Right lobe of liver (tissue), 4 donors: ENCODE measurements around the gene ZFP92.

Experiments used
- CTCF ChIP-seq, 4 donors: fragments of 200-600 bp in 3 of 4; fragments of 450-650 bp in 1 of 4; IDR thresholded peaks; one replicate each; pipeline versions ENCODE4 v1.5.1 to v1.8.0; 2016 to 2022; ENCODE audit warnings: antibody characterized with exemption in 4 of 4, mild to moderate bottlenecking in 2 of 4
- POLR2A ChIP-seq: fragments of 450-650 bp; IDR thresholded peaks from one replicate; pipeline ENCODE4 v1.6.1; 2017; ENCODE audit warnings: antibody characterized with exemption, mild to moderate bottlenecking
- donor health status: DM: no; HTN: no; CAD: no.
- donor health status: DM: no; HTN: no; CAD: no.
- donor health status: DM: no; HTN: yes; CAD: no.

- TF ChIP-seq CTCF (IDR thresholded peaks at IDR 0.05) (no peak), POLR2A (no peak)
Measured at GRCh38 chrX:153407736-153408135, 3.5 kb upstream of the ZFP92 start.
